NCI-H345 (cell line): Measurements from ENCODE around the gene DLL1.
"Not testable (repeated sequence)": the region's sequence is repeated elsewhere in the genome, so short reads cannot be mapped to it uniquely, and the experiment has no call there.

ENCODE experiments used
- DNase-seq: peaks from one replicate; lab custom pipeline; 2025; lab: John Stamatoyannopoulos, UW

DLL1 gene

DNA sequence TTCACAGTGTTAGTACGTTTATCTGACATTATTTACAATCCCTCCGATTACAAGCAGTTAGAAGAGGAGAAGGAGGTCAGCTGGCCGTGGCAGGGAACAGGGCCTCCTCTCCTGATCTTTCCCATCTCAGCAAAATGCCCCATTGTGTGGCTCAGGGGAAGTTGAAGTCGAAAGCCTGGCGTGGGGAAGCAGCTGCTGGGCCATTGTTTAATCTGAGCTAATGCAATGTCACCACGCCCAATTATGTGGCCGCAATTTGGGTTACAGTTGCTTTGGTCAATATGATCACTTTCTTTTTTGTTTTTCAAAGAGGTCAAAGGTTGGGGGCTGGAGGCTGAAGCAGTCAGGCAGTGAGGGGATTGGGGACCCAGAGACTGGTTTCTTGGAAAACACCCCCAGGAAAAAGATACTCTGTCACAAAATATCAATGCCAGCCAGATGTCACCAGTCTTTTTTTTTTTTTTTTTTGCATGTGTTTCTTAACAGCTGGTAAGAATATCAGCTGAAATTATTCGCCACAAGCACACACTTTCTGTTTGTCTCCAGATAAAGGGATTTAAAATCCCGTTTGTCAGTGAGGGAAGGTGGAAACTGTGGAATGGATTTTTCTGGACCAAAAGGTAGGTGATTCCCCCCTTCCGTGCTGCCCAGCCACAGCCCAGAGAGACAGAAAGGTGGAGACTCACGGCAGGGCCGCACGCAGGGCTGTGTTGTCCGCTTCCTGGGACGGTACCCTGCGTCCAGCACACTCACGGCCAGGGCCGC lies 24.6 kb downstream of the DLL1 start:
- no peak for DNase-seq

DNA sequence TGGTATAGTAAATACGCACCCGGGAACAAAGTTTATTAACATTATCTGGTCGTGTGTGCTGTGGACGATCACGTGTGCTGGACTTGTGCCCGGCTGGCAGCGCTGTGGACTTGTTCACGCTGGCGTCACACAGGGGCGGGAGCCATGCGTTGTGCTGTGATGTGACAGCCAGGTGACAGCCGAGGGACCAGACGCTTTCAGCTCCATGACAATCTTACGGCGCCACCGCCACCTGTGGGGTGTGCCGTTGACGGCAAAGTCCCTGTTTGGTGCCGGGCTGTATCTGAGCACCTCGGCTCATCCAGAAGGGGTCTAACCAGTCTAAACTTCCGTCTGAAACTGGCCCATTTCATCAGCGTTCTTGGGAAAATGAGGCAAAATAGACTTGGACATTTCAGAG lies 25.2 kb downstream of the DLL1 start:
- DNase-seq: no peak

DNA sequence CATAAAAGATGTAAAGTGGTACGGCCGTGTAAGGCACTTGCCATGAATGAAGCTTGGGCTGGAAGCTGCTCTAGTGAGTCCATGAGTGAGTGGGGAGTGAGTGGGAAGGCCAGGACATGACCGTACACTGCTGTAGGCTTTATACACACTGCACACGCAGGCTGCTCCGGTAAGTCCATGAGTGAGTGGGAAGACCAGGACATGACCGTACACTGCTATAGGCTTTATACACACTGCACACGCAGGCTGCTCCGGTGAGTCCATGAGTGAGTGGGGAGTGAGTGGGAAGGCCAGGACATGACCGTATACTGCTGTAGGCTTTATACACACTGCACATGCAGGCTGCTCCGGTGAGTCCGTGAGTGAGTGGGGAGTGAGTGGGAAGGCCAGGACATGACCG lies 26.2 kb downstream of the DLL1 start:
- not testable (repeated sequence) for DNase-seq

DNA sequence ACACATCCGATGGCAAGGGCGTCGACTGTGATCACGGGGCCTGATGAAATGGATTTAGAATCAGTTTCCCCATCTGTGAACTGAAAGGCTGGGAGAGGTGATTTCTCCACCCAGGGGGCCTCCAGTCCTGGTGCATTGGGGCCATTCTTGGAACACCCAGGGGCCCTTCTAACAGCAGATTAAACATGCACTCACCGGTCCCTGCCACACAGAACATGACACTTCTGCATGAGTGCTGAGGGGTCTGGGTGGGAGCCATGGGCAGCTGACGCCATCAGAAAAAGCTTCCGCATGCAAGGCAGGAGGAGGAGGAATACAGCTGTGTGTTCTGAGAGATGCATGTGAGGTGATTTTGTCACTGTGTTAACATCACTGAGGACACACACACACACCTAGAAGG lies 26.8 kb downstream of the DLL1 start:
- DNase-seq: no peak

DNA sequence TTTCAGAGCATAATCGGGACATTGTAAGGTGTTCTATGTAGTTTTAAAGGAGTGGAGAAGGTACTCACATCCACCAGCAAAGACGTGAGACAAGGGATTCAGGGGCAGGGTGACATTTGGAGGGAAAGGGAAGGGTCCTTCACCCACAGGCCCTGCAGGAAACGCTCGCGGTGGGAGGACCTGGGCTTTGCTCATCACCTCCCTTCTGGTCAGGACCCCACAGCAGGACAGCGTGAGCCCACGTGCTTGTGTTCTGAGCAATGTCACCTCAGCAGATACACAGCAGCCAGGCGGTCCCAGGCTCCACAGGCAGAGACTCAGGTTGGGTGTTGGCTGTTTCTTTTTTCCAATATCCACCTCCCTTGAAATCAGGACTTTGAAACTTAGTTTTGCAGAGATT lies 27.5 kb downstream of the DLL1 start:
- no peak for DNase-seq

DNA sequence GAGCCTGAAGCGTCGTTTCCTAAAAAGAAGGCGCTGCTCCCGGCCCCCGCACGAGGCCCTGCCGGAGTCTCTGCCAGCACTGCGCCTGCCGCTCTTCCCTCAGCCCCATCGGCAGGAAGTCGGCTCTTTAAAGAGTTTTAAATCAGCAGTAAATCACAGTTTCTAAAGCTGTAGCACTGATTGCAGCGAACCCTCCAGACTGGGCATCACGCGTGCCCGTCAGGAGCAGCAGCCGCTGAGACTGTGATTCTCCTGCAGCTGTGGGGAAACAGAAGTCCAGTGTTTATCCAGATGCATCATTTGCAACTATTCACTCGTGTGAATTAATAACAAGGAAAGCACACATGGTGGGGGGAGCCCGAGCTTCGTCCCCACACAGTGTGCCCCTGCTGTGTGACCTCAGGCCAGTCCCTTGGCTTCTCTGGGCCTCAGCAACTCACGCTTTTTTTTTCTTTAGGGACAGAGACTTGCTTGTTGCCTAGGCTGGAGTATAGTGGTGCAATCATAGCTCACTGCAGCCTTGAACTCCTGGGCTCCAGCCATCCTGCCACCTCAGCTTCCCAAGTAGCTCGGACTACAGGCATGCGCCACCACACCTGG lies 28.3 kb downstream of the DLL1 start:
- no peak for DNase-seq

DNA sequence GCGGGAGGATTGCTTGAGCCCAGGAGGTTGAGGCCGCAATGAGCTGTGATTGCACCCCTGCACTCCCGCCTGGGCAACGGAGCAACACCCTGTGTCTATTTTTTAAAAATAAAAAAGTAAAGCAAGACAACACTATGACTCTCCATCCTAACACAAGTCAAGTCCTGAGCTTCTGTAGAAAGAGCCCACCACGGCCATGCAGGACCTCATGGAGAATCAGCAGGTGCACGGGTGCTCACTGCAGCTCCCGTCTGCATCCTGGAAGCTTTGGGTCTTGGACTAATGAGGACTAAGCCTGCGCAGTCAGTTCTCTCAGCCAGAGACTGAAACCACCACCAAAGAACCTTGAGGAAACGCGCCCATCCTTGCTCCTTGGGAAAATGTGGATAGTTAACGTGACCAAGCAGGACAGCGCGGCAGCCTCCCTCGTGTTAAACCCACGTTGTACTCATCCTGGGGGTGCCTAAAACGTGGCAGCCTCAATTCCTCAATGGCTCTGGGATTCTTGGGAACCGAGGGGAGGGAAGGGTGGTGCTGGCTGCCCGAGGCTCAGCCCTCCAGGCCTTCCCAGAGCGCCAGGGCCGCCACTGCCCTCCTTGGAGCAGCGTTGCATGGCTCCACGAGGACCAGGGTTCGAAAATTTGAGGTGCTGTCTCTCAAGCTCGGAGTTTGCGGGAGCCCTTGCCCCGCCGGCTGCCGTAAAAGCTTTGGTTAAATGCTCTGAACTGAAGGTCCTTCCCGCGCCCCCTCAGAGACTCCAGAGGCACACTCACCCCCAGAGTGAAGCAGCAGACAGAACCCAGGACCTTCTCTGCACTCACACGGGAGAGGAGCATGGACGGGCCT lies 29.0 kb downstream of the DLL1 start:
- DNase-seq: no peak

DNA sequence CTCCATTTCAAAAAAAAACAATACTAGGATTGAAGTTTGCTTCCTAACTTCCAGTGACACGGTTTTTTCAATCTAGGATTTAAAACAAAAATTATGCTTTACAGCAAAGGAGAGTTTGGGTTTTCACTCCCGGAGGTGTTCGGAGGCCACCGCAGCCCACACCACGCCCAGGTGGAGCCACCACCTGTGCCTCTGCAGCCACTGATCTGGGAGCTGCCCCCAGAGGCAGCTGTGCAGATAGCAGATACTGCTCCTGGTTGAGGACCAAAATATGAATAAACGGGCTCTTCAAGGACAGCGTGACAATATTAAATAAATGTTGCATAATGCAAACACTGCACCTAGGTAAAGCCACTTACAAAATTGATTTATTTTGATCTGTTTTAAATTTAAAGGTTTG lies 30.2 kb downstream of the DLL1 start:
- DNase-seq: peak; percentile 14

DNA sequence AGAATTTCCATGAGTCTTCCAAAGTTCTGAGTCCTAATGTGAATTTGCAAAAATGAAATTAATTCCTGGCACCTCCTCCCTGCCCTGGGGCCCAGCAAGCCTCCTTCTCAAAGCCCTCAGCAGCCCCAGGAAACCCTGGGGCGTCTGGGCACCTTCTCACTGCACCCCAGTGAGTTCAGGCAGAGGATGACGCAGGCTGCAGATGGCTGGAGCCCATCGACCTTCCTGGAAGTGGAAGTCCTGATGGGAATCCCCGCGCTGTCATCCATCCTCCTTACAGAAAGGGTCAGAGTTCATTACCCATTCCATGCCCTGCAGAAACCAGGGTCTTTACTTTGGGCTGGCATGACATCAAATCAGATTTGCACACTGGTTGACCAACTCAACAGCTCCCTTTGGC lies 31.6 kb downstream of the DLL1 start:
- DNase-seq: no peak

DNA sequence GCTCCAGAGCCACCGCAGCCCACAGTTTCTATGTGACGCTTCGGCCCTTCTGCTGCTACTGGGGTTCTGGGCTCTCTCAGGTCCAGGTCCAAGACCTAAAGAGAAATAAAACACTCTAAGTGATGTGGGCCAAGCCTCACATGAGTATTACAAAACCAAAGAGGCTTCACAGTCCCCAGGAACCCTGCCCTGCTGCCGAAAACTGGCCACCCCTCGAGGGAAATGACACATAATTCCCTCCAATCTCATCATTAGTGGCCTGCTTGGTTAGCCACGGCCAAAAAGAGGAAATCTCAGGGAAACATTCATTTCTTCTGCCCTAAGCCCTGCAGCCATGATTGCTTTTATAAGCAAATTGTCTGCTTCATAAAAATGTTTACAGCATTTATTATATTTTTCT lies 32.5 kb downstream of the DLL1 start:
- no peak for DNase-seq

DNA sequence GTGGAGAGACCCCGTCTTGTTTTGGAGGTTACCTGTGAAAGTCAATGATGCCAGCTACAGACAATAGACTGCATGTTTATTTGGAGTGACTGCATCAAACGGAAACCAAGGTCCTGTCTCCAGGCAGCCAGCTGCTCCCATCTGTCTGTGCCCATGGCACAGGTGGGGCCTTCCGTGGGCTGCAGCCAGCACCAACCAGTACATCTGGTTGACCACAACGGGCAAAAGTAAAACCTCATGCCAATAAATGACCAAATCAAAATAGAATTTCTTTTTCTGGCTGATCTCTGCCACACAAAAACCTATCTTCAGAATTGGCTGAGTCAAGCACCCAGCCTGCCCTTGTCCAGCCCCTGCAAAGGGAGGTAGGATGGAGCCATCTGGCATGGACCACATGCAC lies 33.5 kb downstream of the DLL1 start:
- DNase-seq: no peak

DNA sequence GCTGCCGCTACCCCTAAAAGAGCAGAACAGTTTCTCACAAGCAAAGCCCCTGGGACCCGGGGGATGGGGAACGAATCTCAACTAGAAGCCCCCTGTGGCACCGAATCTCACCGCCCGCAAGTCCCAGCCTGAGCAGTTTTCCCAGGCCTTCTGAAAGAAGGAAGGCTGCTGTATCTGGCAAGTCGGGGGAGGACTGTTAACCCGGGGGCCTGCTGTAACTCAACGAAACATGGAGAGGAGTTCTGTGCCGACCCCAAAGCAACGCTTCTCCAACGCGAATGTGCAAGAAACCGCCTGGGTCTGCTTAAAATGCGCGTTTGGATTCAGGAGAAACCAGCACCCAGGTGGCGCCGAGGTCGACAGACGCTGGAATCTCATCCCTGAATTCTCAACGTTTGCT lies 34.2 kb downstream of the DLL1 start:
- no peak for DNase-seq

DNA sequence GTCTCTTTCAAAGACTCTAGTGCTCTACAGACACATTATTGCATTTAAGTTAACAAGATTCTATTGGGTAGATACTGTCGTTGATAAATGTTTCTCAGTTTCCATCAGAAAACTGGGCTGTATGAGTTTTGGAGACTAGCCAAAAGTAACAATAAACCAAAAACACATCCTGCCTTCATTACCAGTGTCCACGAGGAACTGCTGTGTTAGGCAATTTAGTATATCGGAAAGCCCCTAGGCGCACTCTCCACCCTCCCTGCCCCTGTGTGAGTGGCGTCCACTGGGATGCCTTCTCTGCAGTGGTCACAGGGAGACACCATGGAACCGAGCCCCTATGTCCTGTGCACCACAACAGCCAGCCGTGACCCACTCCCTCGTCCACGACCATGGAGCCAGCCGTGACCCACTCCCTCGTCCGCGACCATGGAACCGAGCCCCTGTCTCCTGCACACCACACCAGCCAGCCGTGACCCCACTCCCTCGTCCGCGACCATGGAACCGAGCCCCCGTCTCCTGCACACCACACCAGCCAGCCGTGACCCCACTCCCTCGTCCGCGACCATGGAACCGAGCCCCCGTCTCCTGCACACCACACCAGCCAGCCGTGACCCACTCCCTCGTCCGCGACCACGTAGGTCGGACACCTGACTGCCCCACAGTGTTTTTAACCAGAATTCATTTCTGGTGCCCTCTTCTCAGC lies 35.3 kb downstream of the DLL1 start:
- DNase-seq: no peak

DNA sequence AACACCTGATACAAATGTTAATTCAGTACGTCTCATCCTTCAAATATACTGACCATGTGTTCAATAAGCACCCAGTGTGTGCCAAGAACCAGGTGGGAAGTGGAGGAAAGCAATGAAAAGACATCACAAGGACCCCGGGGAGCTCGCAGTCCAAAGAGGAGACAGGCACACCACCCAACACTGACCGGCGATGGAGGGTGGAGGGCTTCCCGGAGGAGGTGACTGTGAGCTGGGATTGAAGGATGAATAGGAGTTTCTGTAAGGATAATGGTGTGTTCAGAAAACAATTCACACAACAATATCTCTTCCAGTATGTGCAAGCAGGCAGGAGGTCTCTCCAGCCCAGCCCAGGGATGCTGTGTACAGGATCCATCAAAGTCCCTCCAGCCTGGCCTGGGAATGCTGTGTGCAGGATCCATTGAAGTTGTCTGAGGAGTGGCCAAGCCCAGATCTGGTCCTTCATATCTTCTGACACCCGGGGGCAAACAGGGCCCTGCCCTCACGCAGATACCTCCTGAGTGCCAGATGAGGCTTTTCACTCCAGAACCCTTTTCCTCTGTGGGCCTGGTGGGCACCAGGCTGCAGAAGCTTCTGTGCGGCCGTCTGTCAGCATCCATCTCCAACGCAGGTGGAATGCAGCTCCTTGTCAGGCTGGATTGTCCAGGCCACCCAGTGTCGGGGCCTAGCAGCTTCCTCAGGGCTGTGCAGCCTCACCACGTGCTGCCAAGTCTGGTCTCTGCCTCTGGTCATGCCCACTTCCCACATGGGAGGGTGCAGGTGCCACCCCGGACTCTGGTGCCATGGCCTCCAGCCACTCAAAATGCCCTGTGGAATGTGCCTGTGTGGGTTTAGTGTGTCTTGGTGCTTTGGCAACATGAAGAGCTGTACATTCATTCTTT lies 36.3 kb downstream of the DLL1 start:
- no peak for DNase-seq

DNA sequence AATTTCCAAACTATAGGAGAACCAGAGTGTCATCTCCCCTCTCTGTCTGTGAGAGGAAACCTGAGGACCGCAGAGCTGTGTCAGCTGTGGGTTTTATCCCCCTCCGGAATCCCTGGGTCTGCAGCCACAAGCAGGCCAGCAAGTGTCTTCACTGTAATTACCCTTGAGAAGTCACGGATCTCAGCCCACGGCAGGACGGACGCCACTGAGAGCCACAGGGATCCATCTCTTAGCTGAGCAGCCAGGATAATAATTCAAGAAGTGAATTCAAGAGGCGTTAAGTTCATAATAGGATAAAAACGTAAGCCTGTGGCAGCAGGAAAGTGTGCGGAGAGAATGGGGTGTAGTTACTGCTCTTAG lies 37.0 kb downstream of the DLL1 start:
- DNase-seq: peak; percentile 47

DNA sequence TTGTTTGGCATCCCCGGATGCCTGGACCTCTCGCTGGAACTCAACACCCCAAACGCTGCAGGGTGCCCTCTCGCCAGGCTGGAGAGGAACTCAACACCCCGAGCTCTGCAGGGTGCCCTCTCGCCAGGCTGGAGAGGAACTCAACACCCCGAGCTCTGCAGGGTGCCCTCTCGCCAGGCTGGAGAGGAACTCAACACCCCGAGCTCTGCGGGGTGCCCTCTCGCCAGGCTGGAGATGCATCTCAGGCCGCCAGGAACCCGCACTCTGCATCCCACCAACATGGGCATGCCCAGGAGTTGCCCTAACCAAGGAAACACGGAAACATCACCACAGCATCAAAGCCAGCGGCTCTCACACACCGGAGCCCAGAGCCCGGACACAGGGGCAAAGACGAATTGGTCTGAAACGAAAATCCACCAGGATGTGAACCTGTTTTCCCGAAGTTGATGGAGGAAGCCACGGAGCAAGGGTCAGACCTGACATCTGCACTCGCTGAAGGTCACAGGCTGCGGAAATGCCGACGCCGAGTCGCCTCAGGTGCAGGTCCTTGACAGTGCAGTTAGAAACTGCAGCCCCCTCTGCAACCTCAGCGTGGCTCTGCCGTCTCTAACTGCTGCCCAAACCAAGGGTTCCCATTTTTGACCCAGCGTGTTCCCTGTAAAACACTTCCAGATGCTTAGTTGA lies 37.5 kb downstream of the DLL1 start:
- DNase-seq: peak; percentile 93

DNA sequence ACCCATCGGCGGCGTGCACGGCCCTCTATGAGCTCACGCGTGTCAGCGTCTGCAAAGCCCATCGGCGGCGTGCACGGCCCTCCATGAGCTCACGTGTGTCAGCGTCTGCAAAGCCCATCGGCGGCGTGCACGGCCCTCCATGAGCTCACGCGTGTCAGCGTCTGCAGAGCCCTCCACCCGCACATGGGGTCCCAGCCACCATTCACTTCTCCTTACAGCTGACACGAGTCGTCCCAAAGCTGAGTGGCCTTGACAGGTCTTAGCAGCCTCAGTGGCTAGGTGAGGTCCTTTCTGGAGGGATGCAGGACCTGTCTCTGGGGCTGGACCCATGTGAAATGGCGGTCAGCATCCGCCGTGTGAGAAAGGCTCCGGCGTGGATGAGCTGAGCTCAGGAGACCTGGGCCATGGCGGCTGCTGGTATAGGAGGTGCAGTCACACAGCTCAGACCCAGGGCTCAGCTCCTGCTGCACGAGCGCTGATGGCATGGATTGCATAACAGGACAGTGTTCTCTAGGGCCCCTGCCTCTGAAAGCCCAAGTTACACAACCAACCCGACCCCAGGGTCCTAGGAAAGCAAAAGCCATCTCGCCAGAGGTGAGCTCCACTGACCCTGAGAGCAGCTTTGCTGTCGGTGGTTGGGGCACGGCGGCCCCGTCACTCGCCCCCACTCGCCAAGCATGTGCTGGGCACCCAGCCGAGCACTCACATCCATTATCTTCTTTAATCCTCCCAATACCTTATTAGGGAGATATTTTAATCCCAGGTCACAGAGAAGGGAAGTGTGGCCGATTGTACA lies 38.9 kb downstream of the DLL1 start:
- no peak for DNase-seq

DNA sequence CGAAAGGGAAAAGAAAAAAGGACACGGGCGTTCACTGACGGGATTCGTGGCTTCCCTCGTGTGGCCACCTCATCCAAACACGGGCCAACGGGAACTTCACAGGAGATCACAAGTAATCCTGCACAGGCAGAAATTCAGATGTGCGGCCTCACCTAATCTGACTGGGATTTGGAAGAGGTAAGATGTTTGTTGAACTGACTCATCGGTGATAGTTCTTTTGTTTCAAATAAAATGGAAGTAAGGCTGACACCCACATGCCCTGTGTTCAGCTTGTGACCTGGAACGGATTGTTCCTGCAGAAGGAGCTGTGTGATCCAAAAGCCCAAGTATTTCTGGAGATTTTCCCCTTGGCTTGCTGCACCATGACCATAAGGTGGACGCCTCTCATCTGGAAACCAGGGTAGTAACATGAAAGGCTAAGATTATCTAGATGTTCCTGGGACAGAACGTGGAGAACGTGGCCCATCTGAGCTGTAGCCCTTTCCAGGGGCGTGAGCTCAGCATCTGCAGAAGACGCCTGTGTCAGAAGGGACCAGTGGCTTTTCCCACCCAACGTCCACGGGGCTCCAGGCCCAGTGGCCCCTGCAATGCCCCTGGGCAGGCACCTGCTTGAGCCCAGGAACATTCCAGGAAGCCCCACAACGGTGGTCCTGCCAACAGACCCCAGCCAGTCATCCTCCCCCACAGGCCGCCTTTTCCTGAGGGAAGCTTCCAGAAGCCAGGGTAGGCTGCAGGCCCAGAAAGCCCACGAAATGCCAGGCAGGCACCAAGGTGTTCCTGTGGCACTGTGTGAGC lies 39.7 kb downstream of the DLL1 start:
- DNase-seq: no peak

DNA sequence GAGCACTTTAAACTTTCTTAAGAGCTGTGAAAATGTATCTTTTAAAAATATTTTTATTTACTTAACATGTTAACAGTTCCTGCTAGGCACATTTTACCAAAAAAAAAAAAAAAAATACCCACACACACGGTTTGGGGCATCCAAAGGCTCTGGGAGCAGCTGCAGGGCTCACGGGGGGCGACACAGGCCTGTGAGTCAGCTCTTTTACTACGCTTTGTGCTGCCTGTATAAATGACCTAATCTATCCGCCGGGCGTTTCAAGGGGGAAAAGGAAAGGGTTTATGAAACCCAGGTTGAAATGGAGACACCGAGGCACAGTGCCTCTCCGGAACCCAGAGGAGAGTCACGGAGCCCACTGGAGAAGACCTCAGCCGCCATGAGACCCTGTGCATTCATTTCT lies 40.4 kb downstream of the DLL1 start:
- DNase-seq: no peak
